Psoas muscle (tissue), 8 donors: Measurements from ENCODE around the gene TMEM94. TPM values are rescaled to one million over a fixed set of nuclear protein-coding genes. Genes with fewer than 3 reads are reported as not detected.

Experiments used
- ATAC-seq, 4 donors: fragments of 200-7000 bp; cut with Tn5 transposase; one replicate each; pipeline ENCODE4 v1.9.1; 2020; ENCODE audit warnings: moderate library complexity in 3 of 4, mild to moderate bottlenecking in 2 of 4
- DNase-seq, 2 donors: peaks; one replicate each; pipeline ENCODE4 v3.0.0-alpha.2; 2020
- H3K27ac ChIP-seq: fragments of 200-600 bp; one replicate; pipeline ENCODE4 v1.8.0; 2022
- H3K27me3 ChIP-seq, 3 donors: fragments of 200-600 bp in 1 of 3; one replicate each; pipeline versions ENCODE4 v1.6.1 to v1.8.0; 2013 to 2022; ENCODE audit warnings: low read length in 2 of 3, mild to moderate bottlenecking in 2 of 3, moderate library complexity in 1 of 3; ENCODE audit not compliant: insufficient read depth in 3 of 3
- H3K36me3 ChIP-seq, 2 donors: fragments of 200-600 bp in 1 of 2; one replicate each; pipeline versions ENCODE4 v1.6.1 to v1.8.0; 2013 to 2022; ENCODE audit warnings: low read depth in 1 of 2, mild to moderate bottlenecking in 1 of 2, moderate library complexity in 1 of 2; ENCODE audit not compliant: insufficient read depth in 1 of 2
- H3K4me1 ChIP-seq: fragments of 200-600 bp; one replicate; pipeline ENCODE4 v1.8.0; 2022
- H3K4me3 ChIP-seq: fragments of 200-600 bp; one replicate; pipeline ENCODE4 v1.8.0; 2022; ENCODE audit warnings: mild to moderate bottlenecking
- H3K9me3 ChIP-seq: fragments of 200-600 bp; one replicate; pipeline ENCODE4 v1.8.0; 2022
- WGBS, 3 donors: extraction: QIAGEN DNeasy Blood & Tissue Kit; methylation state at CpG; one replicate each; pipeline versions ENCODE4 v1.1.6 to v1.1.7; 2013; 5-methylcytosine and 5-hydroxymethylcytosine counted together
- intact Hi-C, 2 donors: fragments of 100-400 bp; cut with DNase I; formaldehyde crosslinking; loops; one replicate each; pipeline versions ENCODE4 v1.11.0 to v1.14.2; 2022
- polyA plus RNA-seq, 3 donors: library from polyadenylated mRNA; stranded (reverse); fragments of 200-250 nt; gene quantifications; one replicate each; pipeline ENCODE4 v1.2.3, GENCODE V29; 2013
- total RNA-seq, 4 donors: library from RNA; stranded (reverse); fragmentation: NEBNext Ultra II Directional in 2 of 4; extraction: Animal tissue kit (Norgen Biotek cat#: 25700) in 2 of 4; gene quantifications; one replicate each; pipeline versions ENCODE4 v1.2.1 to v1.2.4, GENCODE V29; 2021 to 2023
- TF ChIP-seq, protein P1 (sequence below): fragments of 200-600 bp; IDR thresholded peaks from one replicate; pipeline ENCODE4 v1.8.0; 2022; ENCODE audit warnings: antibody characterized with exemption
- donor health status: healthy with polysubstance abuse.
- donor health status: DM: no; HTN: no; CAD: no; lungs with moderate emphysema.
- donor health status: Bipolar disorder and iron deficiency.
- donor health status: healthy.
- donor health status: DM: yes; HTN: yes; CAD: no.
- donor health status: DM: no; HTN: no; CAD: no.
- donor health status: DM: no; HTN: no; CAD: no.
- donor health status: DM: yes; HTN: yes; CAD: no.

The TMEM94 gene
- total and polyA plus RNA-seq, 7 donors, result 18.7 to 64.3 (median 47.5) TPM

DNA sequence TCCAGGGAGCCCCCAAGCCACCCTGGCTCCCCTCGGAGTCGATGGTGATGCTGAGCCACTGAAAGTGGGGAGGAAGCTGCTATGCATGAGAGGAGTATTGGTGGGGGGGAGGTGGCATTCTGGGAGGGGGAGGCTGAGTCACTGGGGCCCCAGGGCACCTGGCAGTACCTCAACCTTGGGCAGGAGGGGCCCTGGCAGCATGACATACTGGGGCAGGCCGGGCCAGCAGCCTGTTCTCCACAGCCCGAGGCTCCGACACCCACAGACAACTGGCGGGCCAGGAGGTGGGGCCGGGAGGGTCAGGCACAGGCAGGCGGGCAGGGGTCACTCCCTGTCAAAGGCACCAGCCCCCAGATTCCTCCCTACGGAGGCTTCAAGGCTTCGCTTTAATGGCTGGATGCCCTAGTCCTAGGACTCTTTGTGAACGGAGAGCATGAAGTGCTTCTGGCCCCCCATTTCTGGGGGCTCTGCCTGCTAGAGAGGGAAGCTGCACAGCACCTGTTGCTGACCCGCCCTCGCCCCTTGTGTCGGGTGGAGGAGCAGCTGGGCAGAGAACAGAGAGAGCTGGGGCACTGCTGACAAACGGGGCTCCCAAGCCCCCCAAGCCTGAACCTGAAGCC lies 58.0 kb downstream of the TMEM94 start:
- Histone ChIP-seq H3K27me3 (no peaks in the 10 kb centered on the region), H3K36me3 (peaks cover 0 to 38% of the 10 kb centered on the region in 2 donors), H3K9me3 (no peaks in the 10 kb centered on the region), H3K4me3 (peak overlapping the region; percentile 98), H3K27ac (peak overlapping the region; percentile 83), H3K4me1 (peaks cover 56% of the 10 kb centered on the region)
- TF ChIP-seq, protein P1, sequence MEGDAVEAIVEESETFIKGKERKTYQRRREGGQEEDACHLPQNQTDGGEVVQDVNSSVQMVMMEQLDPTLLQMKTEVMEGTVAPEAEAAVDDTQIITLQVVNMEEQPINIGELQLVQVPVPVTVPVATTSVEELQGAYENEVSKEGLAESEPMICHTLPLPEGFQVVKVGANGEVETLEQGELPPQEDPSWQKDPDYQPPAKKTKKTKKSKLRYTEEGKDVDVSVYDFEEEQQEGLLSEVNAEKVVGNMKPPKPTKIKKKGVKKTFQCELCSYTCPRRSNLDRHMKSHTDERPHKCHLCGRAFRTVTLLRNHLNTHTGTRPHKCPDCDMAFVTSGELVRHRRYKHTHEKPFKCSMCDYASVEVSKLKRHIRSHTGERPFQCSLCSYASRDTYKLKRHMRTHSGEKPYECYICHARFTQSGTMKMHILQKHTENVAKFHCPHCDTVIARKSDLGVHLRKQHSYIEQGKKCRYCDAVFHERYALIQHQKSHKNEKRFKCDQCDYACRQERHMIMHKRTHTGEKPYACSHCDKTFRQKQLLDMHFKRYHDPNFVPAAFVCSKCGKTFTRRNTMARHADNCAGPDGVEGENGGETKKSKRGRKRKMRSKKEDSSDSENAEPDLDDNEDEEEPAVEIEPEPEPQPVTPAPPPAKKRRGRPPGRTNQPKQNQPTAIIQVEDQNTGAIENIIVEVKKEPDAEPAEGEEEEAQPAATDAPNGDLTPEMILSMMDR, result no peak
- peak in 1 of 4 donors; percentile 15 for ATAC-seq
- intact Hi-C loops, result loop anchor here (5.0 kb wide), 2 partner anchors 57 to 87 kb away; partner anchors contain the start of gene TMEM94 (in 1 of the 2)
- 5 to 13% (median 9%) methylated on average over 15 of the region's 15 CpGs for WGBS, 3 donors
- DNase-seq, result no peak

DNA sequence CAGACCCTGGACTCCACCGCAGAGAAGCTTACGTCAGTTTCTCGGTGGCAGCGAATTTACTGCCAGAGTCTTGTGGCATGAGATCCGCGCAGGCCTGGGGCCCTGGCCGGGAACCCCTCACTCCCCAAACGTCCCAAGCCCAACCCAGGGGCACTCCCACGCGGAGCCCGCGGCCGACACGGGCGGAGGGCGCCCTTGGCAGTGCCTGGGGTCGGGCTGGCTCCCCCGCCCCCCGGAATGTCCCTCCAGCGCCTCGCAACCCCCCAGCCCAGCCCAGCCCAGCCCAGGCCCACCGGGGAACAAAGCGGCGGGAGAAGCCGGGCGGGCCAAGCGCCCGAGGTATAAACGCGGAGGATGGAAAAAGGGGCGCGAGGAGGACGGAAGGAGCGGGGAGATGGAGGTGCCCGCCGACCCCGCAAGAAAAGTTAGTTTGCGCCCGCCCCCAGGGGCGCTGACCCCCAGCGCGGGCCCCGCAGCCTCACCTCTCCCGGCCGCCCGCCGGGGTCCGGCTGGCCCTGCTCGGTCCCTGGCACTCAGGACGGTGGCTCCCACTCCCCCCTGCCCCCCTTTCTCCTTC lies 58.6 kb downstream of the TMEM94 start:
- H3K27ac ChIP-seq, result peak overlapping the region; percentile 83
- H3K36me3 ChIP-seq, result peaks cover 0 to 42% of the 10 kb centered on the region in 2 donors
- 0 to 1% (median 1%) methylated on average over 31 to 50 of the region's 50 CpGs for WGBS, 3 donors
- ATAC-seq (peak; percentile 1 to 7 (median 4)), DNase-seq (no peak)
- H3K27me3 ChIP-seq, result no peaks in the 10 kb centered on the region
- H3K4me3 ChIP-seq, result peak overlapping the region; percentile 98
- peaks cover 50% of the 10 kb centered on the region for H3K4me1 ChIP-seq
- intact Hi-C loops, result loop anchor here (1.0 to 5.0 kb wide), 5 partner anchors 58 to 193 kb away; partner anchors contain the start of genes TMEM94 (in 2 of the 2) and MYO15B (in 1 of the 2)
- TF ChIP-seq, protein P1, result no peak
- H3K9me3 ChIP-seq, result no peaks in the 10 kb centered on the region

DNA sequence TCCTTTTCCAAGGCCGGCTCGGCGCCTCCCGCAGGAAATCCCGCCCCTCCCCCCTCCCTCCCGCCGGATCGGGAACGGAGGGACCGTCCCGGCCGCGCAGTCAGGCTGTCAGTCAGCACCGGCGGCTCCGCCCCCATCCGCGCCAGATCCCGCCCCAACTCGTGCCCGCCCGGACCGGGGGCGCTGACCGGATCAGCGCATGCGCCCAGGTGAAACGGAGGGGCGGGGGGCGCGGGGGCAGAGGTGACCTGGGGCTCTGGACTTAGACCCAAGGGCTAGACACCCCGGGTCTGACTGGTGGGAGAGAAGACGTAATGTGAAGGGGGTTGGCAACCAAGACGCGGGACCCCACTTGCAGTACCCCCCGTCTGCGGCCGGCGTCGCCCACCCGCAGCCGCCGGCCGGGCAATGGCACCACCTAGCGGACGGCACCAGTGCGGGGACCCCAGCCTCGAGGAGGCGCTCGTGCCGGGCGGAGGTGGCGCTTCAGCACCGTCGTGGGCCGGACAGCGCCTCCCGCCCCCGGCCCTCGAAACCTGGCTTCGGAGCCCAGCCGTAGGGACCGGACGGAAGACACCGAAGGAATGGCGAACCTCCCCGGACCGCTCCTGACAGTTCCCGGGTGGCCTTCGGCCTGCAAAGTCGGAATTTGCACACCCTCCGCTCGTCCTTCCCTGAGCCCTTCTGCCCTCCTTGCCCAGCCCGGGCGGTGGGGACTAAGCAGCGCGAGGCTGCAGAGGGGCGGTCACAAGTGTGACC lies 59.2 kb downstream of the TMEM94 start, which contains the start of gene CASKIN2:
CASKIN2 (minus strand) TSS at position 42 of the 759 bp plus-strand sequence. CDS start 1,733 bp downstream, outside the sequence.
- Histone ChIP-seq H3K9me3 (no peaks in the 10 kb centered on the region), H3K4me3 (peak within 1 kb of the TSS; percentile 98), H3K36me3 (peaks cover 0 to 42% of the 10 kb centered on the region in 2 donors), H3K27ac (peak within 1 kb of the TSS; percentile 83), H3K4me1 (peaks cover 43% of the 10 kb centered on the region), H3K27me3 (no peaks in the 10 kb centered on the region)
- ATAC-seq (peak; percentile 88 to 91 (median 90)), DNase-seq (peak; percentile 97 to 98)
- 1% methylated on average over 53 to 77 of the region's 78 CpGs for WGBS, 3 donors
- TF ChIP-seq, protein P1, result peak; percentile 95
- intact Hi-C loops, result loop anchor here (1.0 to 5.0 kb wide), 4 partner anchors 58 to 193 kb away; partner anchors contain the start of genes MYO15B (in 1 of the 2) and TMEM94 (in 1 of the 2)

DNA sequence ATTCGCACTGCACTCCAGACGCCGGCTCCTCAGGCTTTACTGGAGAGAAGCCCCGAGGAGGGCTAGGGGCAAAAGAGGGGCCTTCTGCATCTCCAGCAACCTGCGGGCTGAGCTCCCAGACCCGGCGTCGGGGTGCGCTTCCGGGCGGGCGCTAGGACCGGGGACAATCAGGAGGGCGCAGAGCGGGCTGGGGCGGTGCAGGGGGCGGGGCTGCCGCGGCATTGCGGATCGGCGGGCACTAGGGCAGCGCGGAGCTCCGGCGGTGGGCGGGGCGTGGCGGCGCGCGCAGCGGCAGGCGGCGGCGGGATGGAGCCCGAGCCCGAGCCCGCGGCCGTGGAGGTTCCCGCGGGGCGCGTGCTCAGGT lies 59.8 kb downstream of the TMEM94 start, which contains the start of gene TSEN54:
TSEN54 (plus strand) TSS at position 274 of the 364 bp plus-strand sequence; CDS start at position 307, 33 bp downstream.
- intact Hi-C loops, result loop anchor here (5.0 kb wide), 3 partner anchors 59 to 194 kb away; partner anchors contain the start of genes MYO15B (in 1 of the 2) and TMEM94 (in 1 of the 2)
- DNase-seq (peak; percentile 95 to 98), ATAC-seq (peak; percentile 84 to 87 (median 86))
- Histone ChIP-seq H3K27ac (peak within 1 kb of the TSS; percentile 83), H3K9me3 (no peaks in the 10 kb centered on the region), H3K27me3 (no peaks in the 10 kb centered on the region), H3K36me3 (peaks cover 0 to 42% of the 10 kb centered on the region in 2 donors), H3K4me3 (peak within 1 kb of the TSS; percentile 98), H3K4me1 (peaks cover 37% of the 10 kb centered on the region)
- TF ChIP-seq, protein P1, result no peak
- 0 to 1% (median 0%) methylated on average over 24 to 45 of the region's 45 CpGs for WGBS, 3 donors
